Activated CD4-positive, CD25-positive, alpha-beta regulatory T cell treated with anti-CD3 and anti-CD28 coated beads, Interleukin-2, amount 50 U/mL, for 24 hours (primary cell): ENCODE results near the gene PROKR2.

Experiments
- ATAC-seq, 2 donors: fragments of 150-1000 bp; cut with Tn5 transposase; one replicate each; pipeline ENCODE4 v1.10.0; 2021; ENCODE audit warnings: mild to moderate bottlenecking in 1 of 2, moderate library complexity in 1 of 2

Gene PROKR2

DNA sequence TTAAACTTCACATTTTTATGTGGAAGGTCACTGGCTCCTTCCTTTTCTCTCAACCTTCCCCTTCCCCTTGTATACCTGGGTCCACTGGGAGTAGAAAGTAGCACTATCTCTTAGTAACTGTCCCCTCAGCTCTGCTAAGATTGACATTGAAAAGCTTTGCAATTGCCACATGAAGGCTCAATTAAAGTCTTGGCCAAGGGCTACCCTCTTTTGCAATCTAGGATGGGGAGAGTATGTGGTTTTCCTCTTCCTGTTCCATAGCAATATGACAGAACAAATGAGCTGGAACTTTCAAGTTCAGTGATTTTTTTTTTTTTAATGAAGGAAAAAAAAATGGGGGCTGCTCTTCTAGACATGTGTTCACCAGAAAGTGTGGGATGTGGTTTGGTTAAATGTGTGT, 37.1 kb downstream of the PROKR2 start:
- ATAC-seq, result no peak

DNA sequence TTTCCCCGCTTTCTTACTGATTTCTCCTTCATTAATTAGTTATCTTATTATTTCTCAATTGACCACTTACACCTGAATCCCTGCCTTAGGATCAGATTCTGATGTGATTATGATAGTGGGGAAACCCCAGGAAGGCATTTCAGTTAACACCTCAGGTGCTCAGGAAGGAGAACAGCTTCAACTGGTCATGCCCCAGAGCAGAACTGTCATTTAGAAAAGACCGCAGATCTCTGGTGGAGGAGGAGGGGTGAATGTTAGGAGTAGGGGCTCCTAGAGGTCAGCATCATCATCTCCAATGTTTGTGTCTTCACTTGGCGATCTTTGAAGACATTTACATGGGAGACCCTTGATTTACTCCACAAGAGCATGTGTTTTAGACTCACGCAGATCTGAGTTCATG, 44.5 kb downstream of the PROKR2 start:
- no peak for ATAC-seq

DNA sequence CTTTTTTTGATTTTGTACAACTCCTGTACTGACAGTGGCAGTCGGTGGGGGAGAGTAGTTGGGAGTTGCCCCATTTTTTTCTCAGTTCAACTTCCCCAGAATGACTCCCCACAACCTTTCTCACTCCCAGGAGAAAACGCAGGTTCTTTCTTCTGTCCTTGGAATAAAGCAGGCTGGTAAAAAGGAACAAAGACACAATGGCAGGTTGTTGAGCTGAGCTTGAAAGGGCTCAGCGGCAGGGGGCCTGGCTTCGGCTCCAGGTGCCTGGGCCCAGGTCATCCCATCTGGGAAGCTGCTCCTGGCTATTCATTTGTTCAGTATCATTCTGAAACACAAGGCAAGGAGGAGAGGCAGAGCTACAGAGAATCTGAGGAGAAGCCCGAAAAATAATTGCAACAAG, 46.2 kb downstream of the PROKR2 start:
- ATAC-seq, result no peak

DNA sequence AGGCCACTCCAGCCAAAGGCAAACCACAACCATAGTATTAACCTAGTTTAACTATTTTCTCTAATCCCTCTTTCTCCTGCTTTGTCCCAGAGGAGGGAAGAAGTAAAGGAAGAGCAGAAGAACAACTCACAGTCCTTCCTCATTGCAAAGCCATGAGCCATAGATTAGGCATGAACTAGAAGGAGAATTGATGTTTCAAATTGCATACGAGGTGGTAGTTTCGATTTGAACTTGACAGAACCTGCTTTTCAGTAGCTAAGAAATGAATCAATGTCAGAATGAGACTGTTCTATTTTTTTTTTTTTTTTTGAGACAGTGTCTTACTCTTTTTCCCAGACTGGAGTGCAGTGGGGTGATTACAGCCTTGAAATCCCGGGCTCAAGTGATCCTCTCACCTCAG, 48.3 kb downstream of the PROKR2 start:
- ATAC-seq, result no peak

DNA sequence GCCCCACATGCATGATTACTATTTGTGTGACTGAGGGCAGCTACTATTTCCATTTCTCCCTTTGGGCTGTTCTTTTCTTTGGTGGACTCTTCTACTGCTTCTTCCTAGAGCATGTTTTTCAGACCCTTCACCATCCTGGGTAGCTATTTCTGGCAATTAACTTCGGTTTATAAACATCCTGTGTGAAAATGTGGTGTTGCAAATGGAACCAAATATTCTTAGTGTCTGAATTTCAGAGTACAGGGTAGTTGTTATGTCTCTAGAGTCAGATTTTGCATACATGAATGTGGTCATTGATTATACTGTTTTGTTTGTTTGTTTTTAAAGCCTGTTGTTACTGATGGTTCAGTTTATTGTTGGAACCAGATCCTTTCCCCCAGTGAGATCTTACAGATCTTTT, 49.7 kb downstream of the PROKR2 start:
- no peak for ATAC-seq
